Left renal pelvis (tissue), 4 donors: ENCODE data around the gene RABL2A. TPM values are rescaled to one million over a fixed set of nuclear protein-coding genes. Genes with fewer than 3 reads are reported as not detected.
"Not testable (repeated sequence)": the region's sequence is repeated elsewhere in the genome, so short reads cannot be mapped to it uniquely, and the experiment has no call there.

ENCODE experiments used
- DNase-seq, 4 donors: peaks; one replicate each; pipeline ENCODE4 v3.0.0-alpha.2; 2013; ENCODE audit warnings: low read depth in 4 of 4, low spot score in 3 of 4
- polyA plus RNA-seq, 4 donors: library from polyadenylated mRNA; unstranded; fragments of 120-200 nt; gene quantifications; one replicate each; pipeline ENCODE4 v1.2.1, GENCODE V29; 2013; ENCODE audit not compliant: insufficient read length in 4 of 4

The RABL2A gene
- polyA plus RNA-seq, 4 donors, result 27.7 to 63.7 (median 38.5) TPM

DNA sequence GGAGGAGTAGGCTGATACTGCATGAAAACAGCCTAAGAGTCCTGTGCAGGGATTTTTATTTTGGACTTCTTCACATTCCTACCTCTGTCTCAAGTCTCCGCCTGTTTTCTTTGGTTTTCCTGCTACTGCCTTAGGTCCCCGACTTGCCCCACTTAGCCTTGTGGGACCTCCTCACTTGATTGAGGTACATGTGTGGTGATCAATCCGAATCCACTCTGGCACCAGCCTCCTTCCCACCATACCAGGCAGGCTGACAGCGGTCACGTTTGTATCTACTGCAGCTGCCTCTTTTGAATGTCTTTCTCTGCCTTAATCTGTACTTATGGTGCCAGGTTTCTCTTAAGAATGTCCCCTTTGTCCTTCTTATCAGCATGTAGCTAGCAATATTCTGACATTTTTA is 22.4 kb upstream of the RABL2A start:
- DNase-seq, result not testable (repeated sequence)

DNA sequence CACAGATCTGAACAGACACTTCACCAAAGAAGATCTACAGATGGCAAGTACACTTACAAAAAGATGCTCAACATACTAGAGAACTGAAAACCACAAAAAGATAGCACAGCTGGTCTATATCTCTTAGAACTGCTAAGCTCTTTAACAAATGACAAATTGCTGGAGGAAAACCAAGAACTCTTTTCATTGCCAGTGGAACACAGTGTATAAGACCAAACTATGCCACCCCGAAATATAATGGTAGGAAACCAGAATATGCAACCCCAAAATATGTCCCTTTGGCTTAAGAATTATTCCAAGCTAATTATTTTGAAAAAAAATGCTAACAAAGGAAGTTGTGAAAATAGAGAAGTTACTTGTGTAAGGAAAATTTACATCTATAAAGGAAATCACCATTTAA is 21.0 kb upstream of the RABL2A start:
- DNase-seq, result not testable (repeated sequence)

DNA sequence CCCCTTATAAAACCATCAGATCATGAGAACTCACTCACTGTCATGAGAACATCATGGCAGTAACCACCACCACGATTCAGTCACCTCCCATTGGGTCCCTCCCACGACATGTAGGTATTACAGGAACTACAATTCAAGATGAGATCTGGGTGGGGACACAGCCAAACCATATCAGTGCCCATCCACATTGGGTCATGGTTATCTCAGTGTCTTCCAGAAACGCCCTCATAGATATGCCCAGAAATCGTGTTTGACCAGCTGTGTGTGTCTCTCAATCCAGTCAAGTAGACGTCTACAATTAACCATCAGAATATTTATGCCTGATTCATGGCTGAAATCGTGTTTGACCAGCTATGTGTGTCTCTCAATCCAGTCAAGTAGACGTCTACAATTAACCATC is 17.2 kb upstream of the RABL2A start:
- DNase-seq, result not testable (repeated sequence)

DNA sequence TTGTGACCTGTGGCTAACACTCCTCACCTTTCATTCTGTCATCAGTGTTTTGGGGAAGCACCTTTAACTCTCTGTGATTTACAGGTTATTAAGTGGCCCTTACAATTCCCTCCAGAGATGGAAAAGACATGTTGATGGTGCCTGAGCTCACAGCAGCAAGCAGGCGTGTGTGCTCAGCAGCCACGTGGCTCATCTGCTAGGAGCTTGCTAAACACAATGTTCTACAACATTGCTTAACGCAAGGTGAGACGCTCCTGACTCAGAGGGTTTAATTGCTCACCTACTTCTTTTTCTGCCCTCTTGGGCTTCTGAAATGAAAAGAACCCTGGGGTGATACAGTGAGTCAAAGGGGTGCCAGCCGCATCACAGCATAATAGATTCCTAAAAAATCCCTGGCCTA is 6.1 kb upstream of the RABL2A start:
- not testable (repeated sequence) for DNase-seq

DNA sequence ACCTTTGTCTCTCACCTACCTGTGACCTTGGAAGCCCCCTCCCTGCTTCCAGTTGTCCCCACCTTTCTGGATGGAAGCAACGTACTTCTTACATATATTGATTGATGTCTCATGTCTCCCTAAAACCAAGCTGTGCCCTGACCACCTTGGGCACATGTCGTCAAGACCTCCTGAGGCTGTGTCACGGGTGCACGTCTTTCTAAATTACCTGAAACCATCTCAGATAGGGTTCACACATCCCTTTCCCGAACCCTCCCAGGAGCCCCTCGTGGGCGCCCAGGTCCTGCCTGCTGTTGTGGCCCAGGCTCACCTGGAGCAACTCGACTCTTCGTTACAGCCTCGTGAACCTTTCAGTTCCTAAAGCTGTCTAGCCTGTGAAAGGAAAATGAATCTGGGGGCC is 1.2 kb upstream of the RABL2A start:
- DNase-seq, result not testable (repeated sequence)

DNA sequence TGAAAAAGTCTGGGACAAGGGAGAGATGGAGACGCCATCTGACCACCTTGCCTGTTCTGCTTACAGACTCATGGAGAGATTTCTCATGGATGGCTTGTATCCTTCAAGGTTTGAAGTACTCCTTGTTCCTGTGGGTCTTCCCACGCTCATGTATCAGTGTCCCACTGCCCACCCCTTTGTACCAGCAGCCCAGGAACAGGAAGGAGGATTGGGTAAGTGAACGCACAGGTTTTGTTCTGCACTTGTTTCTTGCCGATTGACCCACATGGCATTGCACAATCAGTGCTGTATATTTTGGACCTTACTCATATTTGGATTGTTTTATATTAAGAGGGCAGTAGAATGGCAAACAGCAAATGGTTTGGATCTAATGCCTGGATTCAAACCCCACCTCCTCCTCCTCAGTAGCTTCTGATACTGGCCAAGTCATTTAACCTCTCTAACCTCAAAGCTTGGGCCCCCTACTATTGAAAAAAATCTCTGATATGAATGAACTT is 5.8 kb downstream of the RABL2A start:
- not testable (repeated sequence) for DNase-seq

DNA sequence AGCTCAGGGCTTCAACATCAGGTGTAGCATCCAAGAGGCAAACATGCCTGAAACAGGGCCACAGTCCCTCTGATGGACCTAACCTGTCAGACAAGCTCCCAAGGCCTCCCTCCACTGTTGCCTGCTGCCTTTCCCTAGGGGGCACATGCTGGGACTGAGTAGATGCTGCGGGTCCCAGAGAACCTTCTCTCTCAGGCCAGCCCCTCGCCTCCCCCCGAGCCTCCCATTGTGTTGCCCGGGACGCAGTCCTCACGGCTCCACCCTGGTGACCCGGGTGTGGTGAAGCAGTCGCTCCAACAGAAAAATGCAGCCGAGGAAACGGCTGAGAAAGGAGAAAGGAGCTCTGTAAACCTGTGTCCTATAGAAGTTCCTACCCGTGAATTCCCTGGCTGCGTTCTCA is 8.3 kb downstream of the RABL2A start:
- DNase-seq, result not testable (repeated sequence)

DNA sequence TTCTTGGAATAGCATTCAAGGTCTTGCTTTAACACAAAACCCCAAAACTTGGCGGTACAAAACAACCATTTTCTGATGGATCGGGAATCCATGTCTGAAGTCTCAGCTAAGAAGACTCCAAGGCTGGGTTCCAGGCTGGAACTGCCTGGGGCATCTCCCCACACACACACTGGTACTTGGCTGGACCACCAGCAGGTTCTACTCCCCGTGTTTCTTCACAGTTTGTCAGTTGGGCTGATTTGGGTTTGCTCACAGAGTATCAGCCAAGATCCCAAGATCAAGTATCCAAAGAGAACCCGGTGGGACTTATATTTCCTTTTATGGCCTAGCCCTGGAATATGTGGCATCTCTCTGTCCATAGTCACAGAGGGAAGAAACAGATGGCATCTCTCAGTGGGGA is 9.2 kb downstream of the RABL2A start:
- not testable (repeated sequence) for DNase-seq

DNA sequence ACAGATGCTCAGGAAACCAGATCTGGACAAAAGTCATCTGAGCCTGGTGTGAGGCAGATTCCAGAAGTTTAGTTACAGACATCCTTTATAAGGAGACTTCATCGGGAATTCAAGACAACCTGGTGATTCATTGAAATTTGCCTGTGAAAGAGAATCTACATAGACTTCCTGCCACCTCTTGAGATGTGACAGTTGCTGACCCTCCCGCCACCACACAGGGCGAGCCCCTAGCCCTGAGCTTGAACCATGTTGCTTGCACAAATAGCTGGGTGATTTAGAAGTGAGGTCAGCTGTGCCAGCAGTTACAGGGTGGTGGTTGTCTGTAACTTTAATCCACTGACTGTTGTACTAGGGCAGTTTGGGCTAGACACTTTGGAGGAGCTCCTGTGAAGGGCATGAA is 11.0 kb downstream of the RABL2A start:
- not testable (repeated sequence) for DNase-seq

DNA sequence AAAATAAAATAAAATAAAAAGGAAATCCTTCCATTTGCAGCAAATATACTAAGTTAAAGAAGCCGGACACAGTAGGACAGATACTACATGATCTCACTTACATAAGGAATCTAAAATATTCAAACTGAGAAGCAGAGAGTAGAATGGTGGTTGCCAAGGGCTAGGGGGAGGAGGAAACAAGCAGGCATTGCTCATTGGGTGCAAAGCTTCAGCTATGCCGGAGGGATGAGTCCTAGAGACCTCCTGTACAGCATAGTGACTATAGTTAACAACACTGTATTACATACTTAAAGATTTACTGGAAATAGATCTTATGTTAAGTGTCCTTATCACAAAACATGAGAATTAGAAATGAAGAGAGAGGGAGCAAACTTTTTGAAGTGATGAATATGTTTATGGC is 19.2 kb downstream of the RABL2A start:
- DNase-seq, result not testable (repeated sequence)

DNA sequence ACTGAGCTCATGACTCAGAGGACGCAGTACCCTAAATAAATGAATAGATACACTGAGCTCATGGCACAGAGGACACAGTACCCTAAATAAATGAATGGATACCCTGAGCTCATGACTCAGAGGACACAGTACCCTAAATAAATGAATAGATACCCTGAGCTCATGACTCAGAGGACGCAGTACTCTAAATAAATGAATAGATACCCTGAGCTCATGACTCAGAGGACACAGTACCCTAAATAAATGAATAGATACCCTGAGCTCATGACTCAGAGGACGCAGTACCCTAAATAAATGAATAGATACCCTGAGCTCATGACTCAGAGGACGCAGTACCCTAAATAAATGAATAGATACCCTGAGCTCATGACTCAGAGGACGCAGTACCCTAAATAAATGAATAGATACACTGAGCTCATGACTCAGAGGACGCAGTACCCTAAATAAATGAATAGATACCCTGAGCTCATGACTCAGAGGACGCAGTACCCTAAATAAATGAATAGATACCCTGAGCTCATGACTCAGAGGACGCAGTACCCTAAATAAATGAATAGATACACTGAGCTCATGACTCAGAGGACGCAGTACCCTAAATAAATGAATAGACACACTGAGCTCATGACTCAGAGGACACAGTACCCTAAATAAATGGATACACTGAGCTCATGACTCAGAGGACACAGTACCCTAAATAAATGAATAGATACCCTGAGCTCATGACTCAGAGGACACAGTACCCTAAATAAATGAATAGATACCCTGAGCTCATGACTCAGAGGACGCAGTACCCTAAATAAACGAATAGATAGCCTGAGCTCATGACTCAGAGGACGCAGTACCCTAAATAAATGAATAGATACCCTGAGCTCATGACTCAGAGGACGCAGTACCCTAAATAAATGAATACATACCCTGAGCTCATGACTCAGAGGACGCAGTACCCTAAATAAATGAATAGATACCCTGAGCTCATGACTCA is 24.1 kb downstream of the RABL2A start:
- not testable (repeated sequence) for DNase-seq

DNA sequence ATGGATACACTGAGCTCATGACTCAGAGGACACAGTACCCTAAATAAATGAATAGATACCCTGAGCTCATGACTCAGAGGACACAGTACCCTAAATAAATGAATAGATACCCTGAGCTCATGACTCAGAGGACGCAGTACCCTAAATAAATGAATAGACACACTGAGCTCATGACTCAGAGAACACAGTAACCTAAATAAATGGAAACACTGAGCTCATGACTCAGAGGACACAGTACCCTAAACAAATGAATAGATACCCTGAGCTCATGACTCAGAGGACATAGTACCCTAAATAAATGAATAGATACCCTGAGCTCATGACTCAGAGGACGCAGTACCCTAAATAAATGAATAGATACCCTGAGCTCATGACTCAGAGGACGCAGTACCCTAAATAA is 25.5 kb downstream of the RABL2A start:
- DNase-seq, result not testable (repeated sequence)

DNA sequence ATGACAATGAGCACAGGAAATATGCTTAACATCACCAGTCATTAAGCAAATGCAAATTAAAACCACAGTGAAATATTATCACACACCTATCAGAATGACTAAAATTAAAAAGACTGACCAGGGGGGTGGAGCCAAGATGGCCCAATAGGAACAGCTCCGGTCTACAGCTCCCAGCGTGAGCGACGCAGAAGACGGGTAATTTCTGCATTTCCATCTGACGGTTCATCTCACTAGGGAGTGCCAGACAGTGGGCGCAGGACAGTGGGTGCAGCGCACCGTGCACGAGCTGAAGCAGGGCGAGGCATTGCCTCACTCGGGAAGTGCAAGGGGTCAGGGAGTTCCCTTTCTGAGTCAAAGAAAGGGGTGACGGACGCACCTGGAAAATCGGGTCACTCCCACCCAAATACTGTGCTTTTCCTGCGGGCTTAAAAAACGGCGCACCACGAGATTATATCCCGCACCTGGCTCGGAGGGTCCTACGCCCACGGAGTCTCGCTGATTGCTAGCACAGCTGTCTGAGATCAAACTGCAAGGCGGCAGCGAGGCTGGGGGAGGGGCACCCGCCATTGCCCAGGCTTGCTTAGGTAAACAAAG is 29.1 kb downstream of the RABL2A start:
- not testable (repeated sequence) for DNase-seq

DNA sequence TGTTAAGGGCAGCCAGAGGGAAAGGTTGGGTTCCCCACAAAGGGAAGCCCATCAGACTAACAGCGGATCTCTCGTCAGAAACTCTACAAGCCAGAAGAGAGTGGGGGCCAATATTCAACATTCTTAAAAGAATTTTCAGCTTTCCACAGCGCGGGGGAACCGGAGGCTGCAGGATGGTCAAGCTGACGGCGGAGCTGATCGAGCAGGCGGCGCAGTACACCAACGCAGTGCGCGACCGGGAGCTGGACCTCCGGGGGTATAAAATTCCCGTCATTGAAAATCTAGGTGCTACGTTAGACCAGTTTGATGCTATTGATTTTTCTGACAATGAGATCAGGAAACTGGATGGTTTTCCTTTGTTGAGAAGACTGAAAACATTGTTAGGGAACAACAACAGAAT is 30.7 kb downstream of the RABL2A start:
- not testable (repeated sequence) for DNase-seq

DNA sequence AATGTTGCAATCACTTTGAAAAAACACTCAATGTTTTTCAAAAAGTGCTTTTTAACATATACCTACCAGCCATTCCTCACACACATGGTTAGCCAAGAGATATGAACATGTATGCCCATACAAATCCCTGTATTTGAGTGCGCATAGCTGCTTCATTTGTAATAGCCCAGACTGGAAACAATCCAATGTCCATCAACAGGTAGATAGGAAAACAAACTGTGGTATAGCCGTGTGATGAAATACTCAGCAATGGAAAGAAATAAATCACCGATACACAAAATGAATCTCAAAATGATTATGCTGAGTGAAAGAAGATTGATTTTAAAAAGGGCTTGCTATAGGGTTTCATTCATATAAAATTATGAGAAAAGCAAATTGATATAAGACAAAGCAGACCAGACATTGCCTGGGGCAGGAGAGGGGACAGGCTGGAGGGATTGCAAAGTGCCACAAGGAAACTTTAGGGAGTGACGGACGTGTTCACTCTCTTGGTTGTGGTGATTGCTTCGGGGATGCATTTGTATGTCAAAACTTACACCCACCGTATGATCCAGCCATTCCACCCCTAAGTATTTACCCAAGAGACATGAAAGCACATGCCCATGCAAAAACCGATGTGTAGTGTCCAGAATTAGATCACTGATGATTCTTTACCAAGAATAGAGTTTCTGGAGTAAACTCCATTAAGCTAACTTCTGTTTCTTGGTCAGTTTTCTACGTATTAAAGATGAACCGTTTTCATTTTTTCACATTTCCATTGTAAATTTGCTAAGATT is 36.4 kb downstream of the RABL2A start:
- DNase-seq, result not testable (repeated sequence)

DNA sequence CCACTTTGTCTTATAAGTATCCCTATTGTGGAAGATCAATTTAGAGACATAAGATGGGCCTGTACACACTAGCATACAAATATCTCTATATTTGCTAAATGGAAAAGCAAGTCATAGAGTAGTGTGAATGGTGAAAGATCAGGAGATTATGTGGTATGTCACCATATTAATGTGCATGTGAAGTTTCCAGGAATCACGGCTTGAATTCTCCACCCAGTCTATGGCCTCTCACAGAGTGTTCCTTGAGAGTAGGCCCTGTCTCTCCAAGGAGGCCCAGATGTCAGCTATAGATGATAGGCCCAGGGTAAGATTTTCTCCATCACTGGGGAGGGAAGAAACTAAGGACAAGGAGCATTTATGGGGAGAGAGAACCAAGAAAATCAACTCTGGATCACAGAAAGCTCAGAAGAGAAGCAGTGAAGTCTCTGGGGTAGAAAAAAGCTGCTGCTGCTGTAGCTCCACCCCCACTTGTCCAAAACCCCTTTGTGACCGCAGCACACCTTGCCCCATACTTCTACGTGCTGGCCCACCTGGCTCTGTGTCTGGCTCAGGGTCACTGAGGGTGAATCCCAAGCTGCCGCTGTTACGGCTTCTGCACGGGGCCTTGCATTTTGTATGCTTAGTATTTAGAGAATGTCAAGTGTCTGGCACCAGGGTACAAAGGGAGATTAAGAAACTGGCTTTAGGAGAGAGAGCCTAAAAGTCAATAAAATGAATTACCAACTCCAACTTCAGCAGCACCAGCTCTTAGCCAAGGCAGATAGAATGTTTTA is 37.9 kb downstream of the RABL2A start:
- not testable (repeated sequence) for DNase-seq

DNA sequence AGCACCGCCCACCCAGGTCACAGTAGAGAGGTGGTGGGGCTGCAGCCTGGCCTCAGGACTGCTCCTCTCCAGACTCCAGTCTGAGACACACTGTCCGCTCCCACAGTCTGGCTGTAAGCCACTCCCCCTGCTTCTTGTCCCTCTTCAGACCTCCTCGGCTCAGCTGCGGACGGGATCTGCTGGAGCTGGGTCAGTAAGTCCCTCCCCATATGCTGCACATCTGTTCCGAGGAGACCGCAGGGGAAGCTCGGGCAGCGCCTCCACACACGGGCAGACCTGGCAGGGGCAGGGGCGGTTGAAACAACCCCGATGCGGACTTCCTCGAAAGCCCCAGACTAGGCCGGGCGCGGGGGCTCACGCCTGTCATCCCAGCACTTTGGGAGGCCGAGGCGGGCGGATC is 41.9 kb downstream of the RABL2A start:
- not testable (repeated sequence) for DNase-seq

DNA sequence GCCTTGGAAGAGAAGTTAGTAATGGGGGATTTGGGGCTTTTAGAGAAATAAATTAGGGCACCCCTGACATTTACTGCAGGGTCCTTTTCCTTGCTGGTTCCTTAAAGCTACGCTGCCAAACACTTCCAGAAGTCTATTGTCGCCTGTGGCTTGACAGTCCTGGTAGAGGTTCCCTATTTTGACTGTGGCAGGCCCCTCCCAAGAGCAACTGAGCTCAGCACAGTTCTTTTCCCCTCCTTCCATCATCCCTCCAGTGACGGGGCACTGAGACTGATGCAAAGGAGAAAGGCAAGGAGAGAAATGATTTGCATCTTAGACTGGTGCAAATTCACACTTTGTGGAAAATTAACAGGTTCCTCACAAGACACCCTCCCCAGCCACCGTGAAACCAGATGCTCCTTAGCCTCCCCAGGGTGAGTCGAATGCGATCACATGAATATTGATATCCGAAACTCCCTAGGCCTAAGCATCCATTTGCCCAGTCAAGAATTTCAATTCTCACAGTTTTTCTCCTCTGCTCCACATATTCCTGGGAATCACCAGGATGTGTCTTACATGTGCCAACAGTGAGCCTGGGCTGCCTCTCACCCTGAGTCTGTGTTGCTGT is 45.4 kb downstream of the RABL2A start:
- DNase-seq, result no peak

DNA sequence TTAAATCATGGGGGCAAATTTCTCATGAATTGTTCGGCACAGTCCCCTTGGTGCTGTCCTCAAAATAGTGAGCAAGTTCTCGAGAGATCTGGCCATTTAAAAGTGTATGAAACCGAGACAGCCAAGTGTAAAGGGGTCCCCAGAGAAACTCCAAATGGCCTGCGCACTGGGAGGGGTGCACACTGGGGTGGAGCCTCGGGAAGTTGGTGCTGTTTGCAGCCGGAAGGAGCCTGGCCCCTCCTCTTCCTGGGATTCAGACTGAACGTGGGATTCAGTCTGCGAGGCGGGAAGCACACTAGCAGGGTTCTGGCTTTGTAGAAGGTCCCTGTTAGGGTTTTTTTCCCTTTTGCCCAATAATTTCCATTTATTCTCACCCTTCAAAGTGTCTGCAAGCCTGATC is 48.8 kb downstream of the RABL2A start:
- no peak for DNase-seq
